HepG2 (cell line): ENCODE results near the gene KCNK18. TPM values are rescaled to one million over a fixed set of nuclear protein-coding genes. Genes with fewer than 3 reads are reported as not detected.

Source experiments
- CTCF ChIP-seq: sonication (generic); formaldehyde crosslinking; IDR thresholded peaks from 2 replicates; pipeline ENCODE4 v1.5.0; 2020; ENCODE audit warnings: mild to moderate bottlenecking, missing genetic modification reagents, moderate library complexity
- IRF9 ChIP-seq: sonication (generic); formaldehyde crosslinking; IDR thresholded peaks from 2 replicates; pipeline ENCODE4 v1.8.0; 2022; ENCODE audit warnings: missing genetic modification reagents, mild to moderate bottlenecking, borderline replicate concordance
- JUNB ChIP-seq: sonication (generic); formaldehyde crosslinking; IDR thresholded peaks from 2 replicates; pipeline ENCODE4 v1.8.0; 2022; ENCODE audit warnings: missing genetic modification reagents, mild to moderate bottlenecking, borderline replicate concordance
- MXI1 ChIP-seq: IDR thresholded peaks from 3 replicates; pipeline ENCODE4 v1.6.1; 2012; ENCODE audit warnings: low read depth, low read length, inconsistent platforms, borderline replicate concordance
- NFYC ChIP-seq: IDR thresholded peaks from 2 replicates; pipeline ENCODE4 v1.6.1; 2016; ENCODE audit warnings: missing genetic modification reagents, missing compliant biosample characterization
- PHF8 ChIP-seq: sonication (generic); formaldehyde crosslinking; IDR thresholded peaks from 2 replicates; pipeline ENCODE4 v1.5.0; 2020; ENCODE audit warnings: missing genetic modification reagents
- RAD21 ChIP-seq: fragments of 450-650 bp; formaldehyde crosslinking; IDR thresholded peaks from 2 replicates; pipeline ENCODE4 v1.5.0; 2020; ENCODE audit warnings: mild to moderate bottlenecking
- SIX1 ChIP-seq: sonication (generic); formaldehyde crosslinking; IDR thresholded peaks from 2 replicates; pipeline ENCODE4 v1.4.0; 2020; ENCODE audit warnings: missing genetic modification reagents, borderline replicate concordance
- SNAPC5 ChIP-seq: sonication (generic); formaldehyde crosslinking; IDR thresholded peaks from 2 replicates; pipeline ENCODE4 v1.8.1; 2023; ENCODE audit warnings: mild to moderate bottlenecking, missing genetic modification reagents, borderline replicate concordance
- TAF1 ChIP-seq: sonication (generic); formaldehyde crosslinking; IDR thresholded peaks from 2 replicates; pipeline ENCODE4 v1.4.0; 2020; ENCODE audit warnings: missing genetic modification reagents
- TCF7L2 ChIP-seq: IDR thresholded peaks from 2 replicates; pipeline ENCODE4 v1.6.1; 2011; ENCODE audit warnings: mild to moderate bottlenecking, low read depth, low read length, moderate library complexity
- ZFP90 ChIP-seq: sonication (generic); formaldehyde crosslinking; IDR thresholded peaks from 2 replicates; pipeline ENCODE4 v1.8.0; 2022; ENCODE audit warnings: missing genetic modification reagents, mild to moderate bottlenecking, inconsistent platforms, borderline replicate concordance
- ZNF121 ChIP-seq: sonication (generic); formaldehyde crosslinking; IDR thresholded peaks from 2 replicates; pipeline ENCODE4 v1.5.0; 2020; ENCODE audit warnings: mild to moderate bottlenecking, missing genetic modification reagents
- ZNF142 ChIP-seq: sonication (generic); formaldehyde crosslinking; IDR thresholded peaks from 2 replicates; pipeline ENCODE4 v1.4.0; 2020; ENCODE audit warnings: missing genetic modification reagents
- ZNF33B ChIP-seq: sonication (generic); formaldehyde crosslinking; IDR thresholded peaks from 2 replicates; pipeline ENCODE4 v1.5.1; 2020; ENCODE audit warnings: mild to moderate bottlenecking, missing genetic modification reagents
- ZNF414 ChIP-seq: sonication (generic); formaldehyde crosslinking; IDR thresholded peaks from 2 replicates; pipeline ENCODE4 v1.5.0; 2020; ENCODE audit warnings: missing genetic modification reagents
- ZNF556 ChIP-seq: sonication (generic); formaldehyde crosslinking; IDR thresholded peaks from 2 replicates; pipeline ENCODE4 v1.4.0; 2020; ENCODE audit warnings: mild to moderate bottlenecking, missing genetic modification reagents, borderline replicate concordance
- ZNF589 ChIP-seq: sonication (generic); formaldehyde crosslinking; conservative IDR thresholded peaks from 2 replicates; pipeline ENCODE4 v1.8.0; 2022; ENCODE audit warnings: mild to moderate bottlenecking, moderate library complexity, missing genetic modification reagents
- ZNF777 ChIP-seq: sonication (generic); formaldehyde crosslinking; IDR thresholded peaks from 2 replicates; pipeline ENCODE4 v1.4.0; 2020; ENCODE audit warnings: missing genetic modification reagents
- ZSCAN31 ChIP-seq: sonication (generic); formaldehyde crosslinking; IDR thresholded peaks from 2 replicates; pipeline ENCODE4 v1.5.0; 2020; ENCODE audit warnings: low read depth, mild to moderate bottlenecking, missing genetic modification reagents
- polyA plus RNA-seq, 8 experiments: library from polyadenylated mRNA; depleted of rRNA in 3 of 8; stranded (reverse) in 7 of 8; unstranded in 1 of 8; fragments of >200 nt; fragmentation: Illumina TruSeq in 4 of 8; extraction: Trizol in 4 of 8; gene quantifications; 2 replicates each; pipeline versions ENCODE4 v1.2.1 to v1.2.3, GENCODE V29; 2011 to 2016; ENCODE audit warnings: low read depth in 4 of 8, missing spikeins in 1 of 8, mixed read lengths in 1 of 8; ENCODE audit not compliant: insufficient read depth in 1 of 8
- total RNA-seq, 5 experiments: library from RNA; depleted of rRNA; stranded (reverse); fragments of >200 nt; fragmentation: Illumina TruSeq; extraction: Trizol; gene quantifications; 2 replicates each; pipeline ENCODE4 v1.2.3, GENCODE V29; 2016; ENCODE audit warnings: low read depth in 1 of 5

Gene KCNK18
- total and polyA plus RNA-seq, 2 of the 13 experiments (the other 11 are each of a cell fraction or from before 2014, with no cell fraction given) = not detected

- TF ChIP-seq SNAPC5 (CRISPR knock-in tag) (no peak), IRF9 (CRISPR knock-in tag) (no peak), NFYC (CRISPR knock-in tag) (no peak), ZNF142 (CRISPR knock-in tag) (no peak), CTCF (peak; percentile 77), ZNF33B (CRISPR knock-in tag) (no peak), ZNF589 (CRISPR knock-in tag) (no peak), RAD21 (CRISPR knock-in tag) (peak; percentile 87), TAF1 (CRISPR knock-in tag) (peak; percentile 36; the same call in 1 of the 2 replicates), ZFP90 (CRISPR knock-in tag) (0 out of 2 replicates have a peak, but pooled peaks have one; percentile 40), ZNF414 (CRISPR knock-in tag) (no peak), JUNB (CRISPR knock-in tag) (no peak), ZNF556 (CRISPR knock-in tag) (no peak), TCF7L2 (no peak), SIX1 (no peak), ZSCAN31 (CRISPR knock-in tag) (no peak), ZNF121 (CRISPR knock-in tag) (peak; percentile 69; the same call in 1 of the 2 replicates), ZNF777 (CRISPR knock-in tag) (peak; percentile 93), PHF8 (CRISPR knock-in tag) (no peak; the same call in 1 of the 2 replicates), MXI1 (no peak)
Measured at GRCh38 chr10:117165538-117166417, 31.5 kb upstream of the KCNK18 start (continued).
